Non-pigmented ciliary epithelial cell (primary cell): ENCODE results near the gene LSR.

Experiments
- DNase-seq: peaks from one replicate; pipeline ENCODE4 v3.0.0-alpha.2; 2010; ENCODE audit warnings: low read depth

The LSR gene, protein sequence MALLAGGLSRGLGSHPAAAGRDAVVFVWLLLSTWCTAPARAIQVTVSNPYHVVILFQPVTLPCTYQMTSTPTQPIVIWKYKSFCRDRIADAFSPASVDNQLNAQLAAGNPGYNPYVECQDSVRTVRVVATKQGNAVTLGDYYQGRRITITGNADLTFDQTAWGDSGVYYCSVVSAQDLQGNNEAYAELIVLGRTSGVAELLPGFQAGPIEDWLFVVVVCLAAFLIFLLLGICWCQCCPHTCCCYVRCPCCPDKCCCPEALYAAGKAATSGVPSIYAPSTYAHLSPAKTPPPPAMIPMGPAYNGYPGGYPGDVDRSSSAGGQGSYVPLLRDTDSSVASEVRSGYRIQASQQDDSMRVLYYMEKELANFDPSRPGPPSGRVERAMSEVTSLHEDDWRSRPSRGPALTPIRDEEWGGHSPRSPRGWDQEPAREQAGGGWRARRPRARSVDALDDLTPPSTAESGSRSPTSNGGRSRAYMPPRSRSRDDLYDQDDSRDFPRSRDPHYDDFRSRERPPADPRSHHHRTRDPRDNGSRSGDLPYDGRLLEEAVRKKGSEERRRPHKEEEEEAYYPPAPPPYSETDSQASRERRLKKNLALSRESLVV

GRCh38 chr19:35248310-35249145, at the start of gene LSR:
Gene LSR (plus strand): TSS chr19:35249002. CDS start chr19:35249023, 21 bp downstream.
- DNase-seq, result no peak

GRCh38 chr19:35199481-35199880, 49.3 kb upstream of the LSR start:
- DNase-seq, result no peak

- no peak for DNase-seq
Observed at GRCh38 chr19:35202722-35203688, 45.8 kb upstream of the LSR start.

DNA sequence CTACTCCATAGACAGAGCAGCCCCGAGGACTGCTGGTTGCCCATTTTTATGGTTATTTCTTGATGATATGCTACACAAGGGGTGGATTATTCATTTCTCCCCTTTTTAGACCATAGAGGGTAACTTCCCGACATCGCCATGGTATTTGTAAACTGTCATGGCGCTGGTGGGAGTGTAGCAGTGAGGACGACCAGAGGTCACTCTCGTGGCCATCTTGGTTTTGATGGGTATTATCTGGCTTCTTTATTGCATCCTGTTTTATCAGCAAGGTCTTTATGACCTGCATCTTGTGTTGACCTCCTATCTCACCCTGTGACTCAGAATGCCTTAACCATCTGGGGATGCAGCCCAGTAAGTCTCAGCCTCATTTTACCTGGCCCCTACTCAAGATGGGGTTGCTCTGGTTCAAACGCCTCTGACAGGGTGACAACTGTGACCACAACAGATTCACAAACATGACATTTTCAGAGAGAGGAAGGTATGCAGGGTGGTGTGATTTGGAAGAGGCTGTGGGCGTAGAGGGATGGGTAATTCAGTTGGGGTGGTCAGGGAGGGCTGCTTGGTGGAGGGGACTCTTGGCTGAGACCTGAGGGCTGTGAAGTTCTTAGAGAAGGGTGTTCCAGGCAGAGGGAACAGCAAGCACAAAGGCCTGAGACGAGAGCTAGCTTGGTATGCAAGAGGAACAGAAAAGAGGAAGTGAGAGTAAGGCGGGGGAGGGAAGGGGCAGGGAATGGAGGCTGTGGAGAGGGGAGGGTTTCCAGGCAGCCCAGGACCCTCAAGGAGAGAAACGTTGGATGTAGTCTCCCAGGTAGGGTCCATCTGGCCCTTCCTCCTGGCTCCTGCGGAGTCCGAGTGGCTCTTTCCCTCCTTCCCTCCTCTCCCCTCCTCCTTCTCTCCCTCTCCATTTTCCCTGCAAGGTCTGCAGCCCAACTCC, 43.7 kb upstream of the LSR start:
- DNase-seq, result no peak

DNA sequence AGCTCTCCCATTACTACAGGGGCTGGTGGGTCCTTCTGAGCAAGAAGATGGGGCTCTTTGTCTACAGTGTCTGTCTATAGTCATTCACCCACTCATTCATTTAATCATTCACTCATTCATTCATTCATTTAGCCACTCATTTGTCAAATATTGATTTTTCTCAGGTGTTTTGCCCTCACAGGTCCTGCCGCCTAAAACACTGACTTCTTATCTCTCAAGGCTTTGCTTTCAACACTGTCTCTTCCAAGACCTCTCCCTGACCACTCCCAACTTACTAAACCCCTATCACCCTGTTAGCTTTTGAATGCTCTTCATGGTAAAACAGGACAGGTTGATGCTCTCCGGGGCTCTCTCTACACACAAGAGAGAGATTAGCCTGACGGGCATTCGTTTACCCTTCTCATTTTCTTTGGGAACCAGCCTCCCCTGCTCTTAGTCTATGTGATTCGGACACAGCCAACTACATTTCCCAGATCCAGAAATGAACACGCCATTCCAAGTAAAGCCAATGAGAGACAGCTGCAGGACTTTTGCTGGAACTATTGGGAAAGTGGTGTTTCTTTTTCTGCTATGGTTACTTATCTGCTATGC, 43.0 kb upstream of the LSR start:
- no peak for DNase-seq

- no peak for DNase-seq
Observed at GRCh38 chr19:35206379-35206778, 42.4 kb upstream of the LSR start.

DNA sequence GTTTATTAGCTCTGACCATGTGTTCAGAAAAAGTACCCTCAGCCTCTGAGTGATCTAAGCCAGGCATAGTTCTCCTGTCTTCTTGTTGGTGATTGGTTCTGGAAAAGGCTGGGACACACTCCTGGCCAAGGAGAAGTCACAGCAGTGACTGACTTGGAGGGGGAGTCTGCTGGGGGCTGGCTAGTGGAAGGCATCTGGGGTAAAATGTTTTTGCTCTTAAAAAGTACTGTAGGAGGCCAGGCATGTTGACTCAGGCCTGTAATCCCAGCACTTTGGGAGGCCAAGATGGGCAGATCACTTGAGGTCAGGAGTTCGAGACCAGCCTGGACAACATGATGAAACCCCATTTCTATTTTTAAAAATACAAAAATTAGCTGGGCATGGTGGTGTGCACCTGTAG, 41.9 kb upstream of the LSR start:
- no peak for DNase-seq

DNA sequence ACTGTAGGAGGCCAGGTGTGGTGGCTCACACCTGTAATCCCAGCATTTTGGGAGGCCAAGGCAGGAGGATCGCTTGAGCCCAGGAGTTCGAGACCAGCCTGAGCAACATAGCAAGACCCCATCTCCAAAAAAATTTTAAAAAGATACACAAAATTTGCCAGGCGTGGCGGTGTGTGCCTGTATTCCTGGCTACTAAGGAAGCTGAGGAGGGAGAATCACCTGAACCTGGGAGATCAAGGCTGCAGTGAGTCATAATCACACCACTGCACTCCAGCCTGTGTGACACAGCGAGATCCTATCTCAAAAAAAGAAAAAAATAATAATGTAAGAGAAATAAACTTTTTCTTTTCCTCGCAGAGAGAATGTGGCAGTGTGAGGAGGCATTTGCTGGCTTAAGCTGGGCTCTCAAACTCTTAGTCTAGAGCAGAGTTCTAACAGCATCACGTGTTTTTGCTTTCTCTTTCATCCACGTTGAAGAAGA, 41.4 kb upstream of the LSR start:
- no peak for DNase-seq

GRCh38 chr19:35208121-35208520, 40.7 kb upstream of the LSR start:
- no peak for DNase-seq

DNA sequence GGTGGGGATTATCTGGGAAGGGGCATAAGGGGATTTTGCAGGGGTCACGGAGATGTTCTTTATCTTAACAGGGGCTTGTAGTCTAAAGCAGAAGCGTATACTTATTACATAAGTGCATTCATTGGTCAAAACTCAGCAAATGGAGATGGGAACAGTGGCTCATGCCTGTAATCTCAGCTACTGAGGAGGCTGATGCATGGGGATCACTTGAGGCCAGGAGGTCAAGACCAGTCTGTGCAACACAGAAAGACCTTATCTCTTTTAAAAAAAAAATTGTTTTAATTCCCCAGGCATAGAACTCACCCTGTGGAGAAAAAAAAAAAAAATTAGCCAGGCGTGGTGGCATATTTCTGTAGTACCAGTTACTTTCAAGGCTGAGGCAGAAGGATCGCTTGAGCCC, 39.2 kb upstream of the LSR start:
- DNase-seq, result no peak

DNA sequence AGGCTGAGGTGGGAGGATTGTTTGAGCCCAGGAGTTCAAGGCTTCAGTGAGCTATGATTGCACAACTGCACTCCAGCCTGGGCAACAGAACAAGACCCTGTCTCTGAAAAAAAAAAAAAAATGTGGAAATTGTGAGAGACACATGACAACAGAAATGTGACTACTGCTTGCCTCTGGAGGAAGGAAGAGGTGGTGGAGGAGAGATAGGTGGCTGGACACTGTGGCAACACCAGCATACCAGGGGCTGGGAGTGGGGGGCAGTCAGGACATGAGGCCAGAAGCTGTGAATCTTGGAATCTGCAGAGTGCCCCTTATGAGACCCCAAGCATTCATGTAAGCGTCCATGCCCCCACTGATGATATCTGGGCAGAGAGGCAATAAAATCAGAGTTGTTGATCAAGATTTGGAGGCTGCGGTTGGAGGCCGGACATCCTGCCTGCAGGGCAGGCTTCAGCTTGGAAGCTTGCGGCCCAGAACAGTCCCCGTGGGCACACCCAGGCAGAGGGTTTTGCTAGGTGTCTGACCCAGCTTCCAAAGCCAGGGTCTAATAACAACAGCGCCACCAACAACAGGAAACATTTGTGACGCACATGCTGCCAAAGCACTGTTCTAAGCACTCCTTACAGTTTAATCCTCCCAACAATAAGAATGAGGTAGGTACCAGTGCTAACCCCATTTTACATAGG, 37.1 kb upstream of the LSR start:
- DNase-seq, result no peak

- no peak for DNase-seq
Observed at GRCh38 chr19:35212241-35212640, 36.6 kb upstream of the LSR start.

DNA sequence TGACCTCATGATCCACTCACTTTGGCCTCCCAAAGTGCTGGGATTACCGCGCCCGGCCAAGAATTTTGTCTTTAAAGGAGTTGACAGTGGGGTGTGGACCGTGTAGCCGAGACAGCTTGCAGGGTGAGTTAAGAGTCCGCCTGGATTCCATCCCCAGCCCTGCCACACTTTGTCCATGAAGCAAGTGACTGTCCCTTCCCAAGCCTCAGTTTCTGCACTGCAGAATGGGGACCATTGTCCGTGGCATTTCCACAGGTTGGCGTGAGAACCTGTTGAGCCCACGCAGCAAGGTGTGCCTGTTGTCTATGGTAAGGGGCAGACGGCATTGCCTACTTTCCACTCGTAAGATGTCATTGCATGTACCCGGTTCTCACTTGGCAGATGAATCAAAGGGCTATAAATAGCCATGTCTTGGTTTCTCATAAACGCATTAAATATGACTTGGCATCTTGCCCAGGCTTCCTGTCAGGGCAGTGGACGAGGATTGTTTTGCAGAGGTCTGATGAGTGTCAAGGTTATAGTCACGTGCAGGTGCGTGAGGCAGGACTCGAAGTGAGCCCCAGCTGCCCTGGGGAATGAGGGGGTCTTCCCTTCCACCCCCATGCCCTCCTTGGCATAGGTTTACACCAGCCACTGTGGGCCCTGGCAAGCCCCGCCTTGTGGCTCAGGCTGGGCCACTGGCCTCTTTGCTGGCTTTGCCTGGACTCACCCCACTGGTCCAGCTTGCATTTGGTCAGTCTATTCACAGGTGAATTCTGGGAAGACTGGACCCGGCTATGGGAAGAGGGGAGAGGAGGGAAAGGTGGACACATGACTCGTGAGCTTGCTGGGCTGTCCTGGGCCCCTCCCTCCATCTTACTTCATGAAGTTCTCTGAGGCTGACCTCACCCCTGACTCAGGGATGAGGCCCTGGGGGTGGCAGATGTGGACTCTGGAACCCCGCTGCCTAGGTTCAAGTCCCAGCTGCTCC, 34.9 kb upstream of the LSR start:
- DNase-seq, result peak; percentile 35

- no peak for DNase-seq
Observed at GRCh38 chr19:35214766-35215422, 33.9 kb upstream of the LSR start.

DNA sequence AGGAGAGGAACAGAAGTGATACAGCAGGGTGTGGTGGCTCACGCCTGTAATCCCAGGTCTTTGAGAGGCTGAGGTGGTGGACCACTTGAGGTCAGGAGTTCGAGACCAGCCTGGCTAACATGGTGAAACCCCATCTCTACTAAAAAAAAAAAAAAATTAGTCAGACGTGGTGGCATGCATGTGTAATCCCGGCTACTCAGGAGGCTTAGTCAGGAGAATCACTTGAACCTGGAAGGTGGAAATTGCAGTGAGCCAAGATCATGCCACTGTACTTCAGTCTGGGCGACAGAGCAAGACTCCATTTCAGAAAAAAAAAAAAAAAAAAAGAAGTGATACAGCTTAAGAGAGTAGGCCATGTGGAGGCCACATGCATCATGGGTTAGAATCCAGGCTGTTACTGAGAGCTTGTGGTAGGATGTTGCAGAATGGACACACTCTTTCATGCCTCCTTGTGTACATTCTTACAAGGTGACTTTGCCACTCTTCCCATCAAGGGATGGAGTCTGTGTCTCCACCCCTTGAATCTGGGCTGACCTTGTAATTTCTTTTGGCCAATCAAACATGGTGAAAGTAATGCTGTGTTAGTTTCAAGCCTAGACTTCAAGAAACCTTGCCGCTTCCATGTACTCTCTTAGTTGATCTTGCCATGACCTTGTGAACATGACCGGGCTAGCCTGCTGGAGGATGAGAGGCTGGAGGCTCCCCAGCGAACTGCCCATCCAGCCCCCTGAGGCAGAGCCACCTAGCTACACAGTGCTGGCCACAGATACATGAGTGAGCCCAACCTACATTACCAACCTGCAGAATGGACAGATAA, 32.6 kb upstream of the LSR start:
- no peak for DNase-seq

- DNase-seq, result no peak
Observed at GRCh38 chr19:35216833-35217648, 31.8 kb upstream of the LSR start.
